Medulla oblongata (tissue), 1 donor: ENCODE data around the gene KCNA5.

ENCODE experiments used
- DNase-seq: peaks from one replicate; pipeline ENCODE4 v3.0.0-alpha.2; 2015; ENCODE audit errors: extremely low spot score

Gene KCNA5

GRCh38 chr12:5027046-5027821 lies 16.4 kb upstream of the KCNA5 start:
- DNase-seq: no peak

- DNase-seq: no peak
These were observed 13.6 kb upstream of the KCNA5 start for GRCh38 chr12:5030066-5030465.

- DNase-seq: no peak
These were observed 12.4 kb upstream of the KCNA5 start for GRCh38 chr12:5031242-5031641.

GRCh38 chr12:5031958-5032357 lies 11.7 kb upstream of the KCNA5 start:
- no peak for DNase-seq

- no peak for DNase-seq
These were observed 10.9 kb upstream of the KCNA5 start for GRCh38 chr12:5032821-5033220.

- DNase-seq: no peak
These were observed 9.8 kb upstream of the KCNA5 start for GRCh38 chr12:5033883-5034282.

- DNase-seq: no peak
These were observed 9.1 kb upstream of the KCNA5 start for GRCh38 chr12:5034603-5035002.

GRCh38 chr12:5035618-5036017 lies 8.1 kb upstream of the KCNA5 start:
- DNase-seq: no peak

GRCh38 chr12:5036031-5036430 lies 7.6 kb upstream of the KCNA5 start:
- no peak for DNase-seq

- DNase-seq: no peak
These were observed 5.8 kb upstream of the KCNA5 start for GRCh38 chr12:5037795-5038357.

- no peak for DNase-seq
These were observed 4.8 kb upstream of the KCNA5 start for GRCh38 chr12:5038781-5039311.

GRCh38 chr12:5039815-5040214 lies 3.9 kb upstream of the KCNA5 start:
- no peak for DNase-seq

- DNase-seq: no peak
These were observed 3.3 kb upstream of the KCNA5 start for GRCh38 chr12:5040368-5040767.

GRCh38 chr12:5044420-5045295 lies 979 bp downstream of the KCNA5 start:
- DNase-seq: no peak

- peak; percentile 54 for DNase-seq
These were observed 3.4 kb downstream of the KCNA5 start for GRCh38 chr12:5047094-5047493.

GRCh38 chr12:5047729-5048128 lies 4.0 kb downstream of the KCNA5 start:
- DNase-seq: no peak

- no peak for DNase-seq
These were observed 6.9 kb downstream of the KCNA5 start for GRCh38 chr12:5050542-5050941.

- DNase-seq: no peak
These were observed 7.7 kb downstream of the KCNA5 start for GRCh38 chr12:5051334-5051733.

- DNase-seq: peak; percentile 75
These were observed 8.2 kb downstream of the KCNA5 start for GRCh38 chr12:5051913-5052312.

GRCh38 chr12:5052348-5052747 lies 8.7 kb downstream of the KCNA5 start:
- DNase-seq: no peak

GRCh38 chr12:5059358-5059757 lies 15.7 kb downstream of the KCNA5 start:
- no peak for DNase-seq

GRCh38 chr12:5060958-5061357 lies 17.3 kb downstream of the KCNA5 start:
- DNase-seq: peak; percentile 61
